Measurements from ENCODE around the gene CELF2.

DNA sequence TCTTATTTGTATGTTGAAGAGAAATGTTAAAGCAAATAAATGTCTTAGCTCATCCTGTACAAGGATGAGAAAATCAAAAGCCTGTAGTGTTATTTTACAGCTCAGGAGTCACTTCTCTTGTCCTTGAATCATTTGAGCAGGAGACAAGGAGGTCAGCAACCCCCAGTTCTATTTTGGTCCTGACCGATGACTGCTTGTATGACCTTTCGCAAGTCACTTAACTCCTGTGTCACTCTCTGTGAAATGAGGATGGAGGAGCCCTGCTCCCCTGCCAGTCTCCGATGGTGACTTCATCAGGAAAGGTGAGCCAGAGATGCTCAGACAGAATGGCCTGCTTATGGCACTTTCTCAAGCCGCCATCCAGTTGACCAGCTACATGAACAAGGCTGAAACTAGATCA, 101.0 kb downstream of the CELF2 start:
- no peak for TF ChIP-seq CTCF (IDR thresholded peaks at IDR 0.05; ENCODE audit: poor library complexity)
- TF ChIP-seq EZH2 (IDR thresholded peaks at IDR 0.05; ENCODE audit: borderline replicate concordance), result no peak
- no peak for TF ChIP-seq EZH2phosphoT487 (IDR thresholded peaks at IDR 0.05; ENCODE audit: low read depth, severe bottlenecking, unreplicated experiment)

All from hepatocyte (in vitro differentiated cells).